Cardiac muscle cell (in vitro differentiated cells and primary cell): ENCODE measurements around the gene CXADR. TPM values are rescaled to one million over a fixed set of nuclear protein-coding genes. Genes with fewer than 3 reads are reported as not detected.

ENCODE experiments used
- DNase-seq, 2 donors: peaks; one replicate each; pipeline versions ENCODE4 v3.0.0 to v3.0.0-alpha.2; 2010 to 2017; ENCODE audit warnings: low read depth in 1 of 2, low spot score in 1 of 2
- H3K27ac ChIP-seq: fragments of 200-600 bp; sonication (generic); 2 replicates; pipeline ENCODE4 v1.5.1; 2016
- H3K27me3 ChIP-seq: fragments of 200-600 bp; sonication (generic); 2 replicates; pipeline ENCODE4 v1.6.0; 2016; ENCODE audit warnings: control low read depth
- H3K36me3 ChIP-seq: fragments of 200-600 bp; sonication (generic); 2 replicates; pipeline ENCODE4 v1.5.1; 2016; ENCODE audit warnings: control low read depth
- H3K4me1 ChIP-seq: fragments of 200-600 bp; sonication (generic); 2 replicates; pipeline ENCODE4 v1.8.1; 2017; ENCODE audit warnings: low read depth, mild to moderate bottlenecking, mixed run types
- H3K4me3 ChIP-seq: fragments of 200-600 bp; sonication (generic); 2 replicates; pipeline ENCODE4 v1.5.1; 2016; ENCODE audit warnings: mild to moderate bottlenecking
- H3K9me3 ChIP-seq: fragments of 200-600 bp; sonication (generic); 2 replicates; pipeline ENCODE4 v1.5.1; 2017; ENCODE audit warnings: low read depth, mild to moderate bottlenecking, control low read depth
- CTCF ChIP-seq: IDR thresholded peaks from 2 replicates; pipeline ENCODE4 v1.5.1; 2012; ENCODE audit warnings: low read depth, mild to moderate bottlenecking, low read length
- polyA plus RNA-seq: library from polyadenylated mRNA; unstranded; fragments of >200 nt; fragmentation: Nextera tagmentation; extraction: Ambion mirVana; gene quantifications from 2 replicates; pipeline ENCODE4 v1.2.1, GENCODE V29; 2016
- total RNA-seq: library from RNA; depleted of rRNA; stranded (reverse); fragments of >200 nt; gene quantifications from 2 replicates; pipeline ENCODE4 v1.2.3, GENCODE V29; 2016

CXADR gene
- total and polyA plus RNA-seq, 2 experiments from 2014 or later = 49.6 to 57.1 TPM

GRCh38 chr21:17539323-17539722, 26.5 kb downstream of the CXADR start:
- H3K27me3 ChIP-seq = no peaks in the 10 kb centered on the region
- H3K27ac ChIP-seq = no peak overlapping the region
- peaks cover 21% of the 10 kb centered on the region for H3K4me1 ChIP-seq
- H3K4me3 ChIP-seq = no peak overlapping the region
- no peak for DNase-seq
- H3K9me3 ChIP-seq = no peaks in the 10 kb centered on the region
- TF ChIP-seq CTCF = no peak
- H3K36me3 ChIP-seq = no peaks in the 10 kb centered on the region

GRCh38 chr21:17539743-17540341, 27.0 kb downstream of the CXADR start:
- Histone ChIP-seq H3K36me3 (no peaks in the 10 kb centered on the region), H3K4me3 (no peak overlapping the region), H3K9me3 (no peaks in the 10 kb centered on the region), H3K27me3 (no peaks in the 10 kb centered on the region), H3K4me1 (peaks cover 21% of the 10 kb centered on the region), H3K27ac (no peak overlapping the region)
- TF ChIP-seq CTCF = no peak
- no peak for DNase-seq

GRCh38 chr21:17540530-17540929, 27.7 kb downstream of the CXADR start:
- Histone ChIP-seq H3K27ac (no peak overlapping the region), H3K4me3 (no peak overlapping the region), H3K4me1 (peaks cover 21% of the 10 kb centered on the region), H3K27me3 (no peaks in the 10 kb centered on the region), H3K9me3 (no peaks in the 10 kb centered on the region), H3K36me3 (no peaks in the 10 kb centered on the region)
- no peak for DNase-seq
- TF ChIP-seq CTCF = no peak

- no peaks in the 10 kb centered on the region for H3K9me3 ChIP-seq
These were observed 29.6 kb downstream of the CXADR start for GRCh38 chr21:17542371-17543011.

GRCh38 chr21:17545007-17545406, 32.2 kb downstream of the CXADR start:
- Histone ChIP-seq H3K27ac (no peak overlapping the region), H3K36me3 (peaks cover 4% of the 10 kb centered on the region), H3K9me3 (no peaks in the 10 kb centered on the region), H3K4me1 (peaks cover 42% of the 10 kb centered on the region), H3K4me3 (no peak overlapping the region), H3K27me3 (no peaks in the 10 kb centered on the region)
- DNase-seq = no peak
- TF ChIP-seq CTCF = no peak

More at GRCh38 chr21:17542371-17543011, 29.6 kb downstream of the CXADR start:
- H3K4me3 ChIP-seq = no peak overlapping the region
- peak in 1 of 2 donors; percentile 42 for DNase-seq
- peak overlapping the region; percentile 64 for H3K27ac ChIP-seq
- H3K4me1 ChIP-seq = peaks cover 29% of the 10 kb centered on the region
- no peaks in the 10 kb centered on the region for H3K36me3 ChIP-seq
- H3K27me3 ChIP-seq = no peaks in the 10 kb centered on the region
- no peak for TF ChIP-seq CTCF
